ENCODE data around the gene TFDP2.

TFDP2 gene

GRCh38 chr3:142033292-142033691, 116.1 kb downstream of the TFDP2 start:
- no peak for DNase-seq (ENCODE audit: low read depth)
- H3K4me3 ChIP-seq (ENCODE audit: low read depth, low read length), result no peak overlapping the region
- TF ChIP-seq CTCF (IDR thresholded peaks at IDR 0.05; ENCODE audit: low read depth, low read length, missing control alignments), result no peak

- no peak for DNase-seq (ENCODE audit: low read depth)
- TF ChIP-seq CTCF (IDR thresholded peaks at IDR 0.05; ENCODE audit: low read depth, low read length, missing control alignments), result no peak
- no peak overlapping the region for H3K4me3 ChIP-seq (ENCODE audit: low read depth, low read length)
Measured at GRCh38 chr3:142031575-142031974, 117.8 kb downstream of the TFDP2 start.

- no peak overlapping the region for H3K4me3 ChIP-seq (ENCODE audit: low read depth, low read length)
- TF ChIP-seq CTCF (IDR thresholded peaks at IDR 0.05; ENCODE audit: low read depth, low read length, missing control alignments), result no peak
- DNase-seq (ENCODE audit: low read depth), result no peak
Measured at GRCh38 chr3:142029791-142030190, 119.6 kb downstream of the TFDP2 start.

GRCh38 chr3:142029052-142029642, 120.2 kb downstream of the TFDP2 start:
- H3K4me3 ChIP-seq (ENCODE audit: low read depth, low read length), result peak overlapping the region; percentile 12; the same call in 1 of the 2 replicates
- peak; percentile 27 for DNase-seq (ENCODE audit: low read depth)
- no peak for TF ChIP-seq CTCF (IDR thresholded peaks at IDR 0.05; ENCODE audit: low read depth, low read length, missing control alignments)

- peak overlapping the region; percentile 36 for H3K4me3 ChIP-seq (ENCODE audit: low read depth, low read length)
- DNase-seq (ENCODE audit: low read depth), result peak; percentile 83
- TF ChIP-seq CTCF (IDR thresholded peaks at IDR 0.05; ENCODE audit: low read depth, low read length, missing control alignments), result no peak
Measured at GRCh38 chr3:142028243-142028777, 121.0 kb downstream of the TFDP2 start.

- no peak for TF ChIP-seq CTCF (IDR thresholded peaks at IDR 0.05; ENCODE audit: low read depth, low read length, missing control alignments)
- DNase-seq (ENCODE audit: low read depth), result peak; percentile 16
- H3K4me3 ChIP-seq (ENCODE audit: low read depth, low read length), result peak overlapping the region; percentile 36
Measured at GRCh38 chr3:142027735-142028134, 121.6 kb downstream of the TFDP2 start.

GRCh38 chr3:142027300-142027699, 122.0 kb downstream of the TFDP2 start:
- no peak for TF ChIP-seq CTCF (IDR thresholded peaks at IDR 0.05; ENCODE audit: low read depth, low read length, missing control alignments)
- no peak for DNase-seq (ENCODE audit: low read depth)
- peak overlapping the region; percentile 36 for H3K4me3 ChIP-seq (ENCODE audit: low read depth, low read length)

Data from GM12864 (cell line).